Measurements from ENCODE around the gene LDB1.

- TF ChIP-seq ZBTB33 (IDR thresholded peaks at IDR 0.05; ENCODE audit: extremely low read depth, insufficient replicate concordance, low read length) = no peak
- no peak for TF ChIP-seq SIN3A (IDR thresholded peaks at IDR 0.05; ENCODE audit: low read depth)
These were observed 19.3 kb upstream of the LDB1 start for GRCh38 chr10:102139281-102140110.

Measured in HCT116 (cell line).